RWPE2 (cell line): ENCODE measurements around the gene GAREM2.

Source experiments
- ATAC-seq: fragments of 200-7000 bp; cut with Tn5 transposase; 3 replicates; pipeline ENCODE4 v1.9.1; 2021; ENCODE audit warnings: low read depth
- DNase-seq: peaks from one replicate; pipeline ENCODE4 v3.0.0-alpha.2; 2020; ENCODE audit warnings: low spot score
- H3K27ac ChIP-seq: fragments of 450-650 bp; 2 replicates; pipeline ENCODE4 v1.5.1; 2017; ENCODE audit warnings: mild to moderate bottlenecking; ENCODE audit not compliant: poor library complexity, severe bottlenecking
- H3K27me3 ChIP-seq: fragments of 250-450 bp; sonication (Bioruptor Pico); 2 replicates; pipeline ENCODE4 v1.5.1; 2021; ENCODE audit warnings: mild to moderate bottlenecking, moderate library complexity; ENCODE audit not compliant: insufficient read depth, poor library complexity, severe bottlenecking
- H3K36me3 ChIP-seq: fragments of 250-450 bp; sonication (Bioruptor Pico); 2 replicates; pipeline ENCODE4 v1.5.1; 2020; ENCODE audit warnings: low read depth, mild to moderate bottlenecking, moderate library complexity
- H3K4me1 ChIP-seq: fragments of 250-450 bp; sonication (Bioruptor Pico); 2 replicates; pipeline ENCODE4 v1.5.1; 2021; ENCODE audit warnings: mild to moderate bottlenecking, moderate library complexity; ENCODE audit not compliant: insufficient read depth, poor library complexity, severe bottlenecking
- H3K4me3 ChIP-seq: fragments of 250-450 bp; sonication (Bioruptor Pico); 2 replicates; pipeline ENCODE4 v1.5.1; 2021; ENCODE audit warnings: mild to moderate bottlenecking, moderate library complexity; ENCODE audit not compliant: severe bottlenecking
- H3K9me3 ChIP-seq: fragments of 250-450 bp; sonication (Bioruptor Pico); 2 replicates; pipeline ENCODE4 v1.5.1; 2021; ENCODE audit warnings: mild to moderate bottlenecking, moderate library complexity; ENCODE audit not compliant: severe bottlenecking
- TF ChIP-seq, protein P1 (sequence below): fragments of 450-650 bp; IDR thresholded peaks from one replicate; pipeline ENCODE4 v1.5.1; 2017; ENCODE audit warnings: mild to moderate bottlenecking, moderate library complexity; ENCODE audit not compliant: poor library complexity, severe bottlenecking

Gene GAREM2

DNA sequence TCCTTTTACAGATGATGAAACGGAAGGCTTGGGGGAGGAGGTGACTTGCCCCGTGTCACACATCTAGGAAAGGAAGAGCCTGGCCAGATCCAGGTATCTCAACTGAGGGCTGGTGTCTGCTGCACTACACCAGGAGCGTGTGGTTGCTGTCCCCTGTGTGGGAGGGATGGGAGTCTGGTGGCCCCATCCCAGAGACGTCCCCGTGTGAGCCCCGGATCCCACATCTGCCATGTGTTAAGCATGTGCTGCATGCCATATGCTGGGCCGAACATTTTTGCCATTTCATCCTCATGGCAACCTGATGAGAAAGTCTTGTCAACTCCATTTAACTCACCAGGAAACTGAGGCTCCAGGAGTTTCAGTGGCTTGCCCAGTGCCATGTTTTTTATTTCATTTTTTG, 4.2 kb downstream of the GAREM2 start:
- H3K36me3 ChIP-seq: no peaks in the 10 kb centered on the region
- TF ChIP-seq, protein P1, sequence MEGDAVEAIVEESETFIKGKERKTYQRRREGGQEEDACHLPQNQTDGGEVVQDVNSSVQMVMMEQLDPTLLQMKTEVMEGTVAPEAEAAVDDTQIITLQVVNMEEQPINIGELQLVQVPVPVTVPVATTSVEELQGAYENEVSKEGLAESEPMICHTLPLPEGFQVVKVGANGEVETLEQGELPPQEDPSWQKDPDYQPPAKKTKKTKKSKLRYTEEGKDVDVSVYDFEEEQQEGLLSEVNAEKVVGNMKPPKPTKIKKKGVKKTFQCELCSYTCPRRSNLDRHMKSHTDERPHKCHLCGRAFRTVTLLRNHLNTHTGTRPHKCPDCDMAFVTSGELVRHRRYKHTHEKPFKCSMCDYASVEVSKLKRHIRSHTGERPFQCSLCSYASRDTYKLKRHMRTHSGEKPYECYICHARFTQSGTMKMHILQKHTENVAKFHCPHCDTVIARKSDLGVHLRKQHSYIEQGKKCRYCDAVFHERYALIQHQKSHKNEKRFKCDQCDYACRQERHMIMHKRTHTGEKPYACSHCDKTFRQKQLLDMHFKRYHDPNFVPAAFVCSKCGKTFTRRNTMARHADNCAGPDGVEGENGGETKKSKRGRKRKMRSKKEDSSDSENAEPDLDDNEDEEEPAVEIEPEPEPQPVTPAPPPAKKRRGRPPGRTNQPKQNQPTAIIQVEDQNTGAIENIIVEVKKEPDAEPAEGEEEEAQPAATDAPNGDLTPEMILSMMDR: no peak
- H3K9me3 ChIP-seq: no peaks in the 10 kb centered on the region
- H3K27ac ChIP-seq: no peak overlapping the region
- ATAC-seq (no peak), DNase-seq (no peak)
- H3K4me1 ChIP-seq: no peaks in the 10 kb centered on the region
- no peaks in the 10 kb centered on the region for H3K27me3 ChIP-seq
- no peak overlapping the region for H3K4me3 ChIP-seq

DNA sequence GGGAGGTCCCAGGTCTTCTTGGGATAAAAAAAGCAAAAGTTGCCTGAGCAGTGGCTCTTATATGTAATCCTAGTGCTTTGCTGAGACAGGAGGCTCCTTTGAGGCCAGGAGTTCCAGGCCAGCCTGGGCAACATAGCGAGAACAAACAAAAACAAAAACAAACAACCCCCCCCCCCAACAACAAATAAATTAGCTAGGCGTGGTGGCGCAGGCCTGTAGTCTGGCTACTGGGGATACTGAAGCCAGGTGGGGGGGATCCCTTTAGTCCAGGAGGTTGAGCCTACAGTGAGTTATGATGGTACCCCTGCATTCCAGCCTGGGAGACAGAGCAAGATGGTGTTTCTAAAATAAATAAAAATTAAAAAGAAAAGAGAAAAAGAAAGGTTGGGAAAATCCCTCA, 5.4 kb downstream of the GAREM2 start:
- DNase-seq: no peak
- Histone ChIP-seq H3K4me1 (no peaks in the 10 kb centered on the region), H3K27ac (no peak overlapping the region), H3K9me3 (no peaks in the 10 kb centered on the region), H3K4me3 (no peak overlapping the region), H3K36me3 (no peaks in the 10 kb centered on the region), H3K27me3 (no peaks in the 10 kb centered on the region)
- no peak for ATAC-seq
- TF ChIP-seq, protein P1: no peak

DNA sequence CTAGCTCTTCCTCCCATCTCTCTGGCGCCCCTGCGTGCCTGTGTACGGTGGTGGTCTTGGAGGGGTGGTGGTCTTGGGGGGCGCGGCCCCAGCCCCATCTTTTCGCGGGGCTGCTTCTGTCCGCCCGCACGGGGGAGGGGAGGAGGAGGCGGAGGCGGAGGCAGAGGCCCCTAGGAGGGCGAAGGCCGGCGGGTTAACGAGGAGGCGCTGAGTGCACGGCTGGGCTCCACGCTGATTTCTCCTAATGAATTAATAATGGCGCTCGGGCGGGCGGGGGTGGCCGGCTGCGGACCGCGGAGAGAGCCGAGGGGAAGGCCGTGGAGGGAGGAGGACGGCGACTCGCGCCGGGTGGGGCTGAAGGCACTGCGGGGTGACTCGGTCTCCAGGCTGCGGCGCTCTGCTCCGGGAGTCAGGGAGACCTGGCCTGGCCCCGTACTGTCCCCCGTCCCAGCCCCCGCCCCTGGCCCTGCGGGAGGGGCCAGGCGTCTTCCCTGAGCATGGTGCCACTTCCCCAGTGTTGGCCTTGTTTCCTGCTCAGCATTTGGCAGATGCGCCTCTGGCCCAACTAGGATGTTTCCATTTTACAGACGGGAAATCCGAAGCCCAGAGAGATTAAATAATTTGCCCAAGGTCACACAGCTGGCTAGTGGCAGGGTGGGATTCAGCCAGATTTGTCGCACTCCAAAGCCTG, 6.0 kb downstream of the GAREM2 start:
- peak; percentile 40 for ATAC-seq
- no peaks in the 10 kb centered on the region for H3K36me3 ChIP-seq
- H3K27me3 ChIP-seq: no peaks in the 10 kb centered on the region
- TF ChIP-seq, protein P1: no peak
- no peaks in the 10 kb centered on the region for H3K4me1 ChIP-seq
- no peaks in the 10 kb centered on the region for H3K9me3 ChIP-seq
- no peak overlapping the region for H3K27ac ChIP-seq
- DNase-seq: no peak
- peak overlapping the region; percentile 29 for H3K4me3 ChIP-seq

DNA sequence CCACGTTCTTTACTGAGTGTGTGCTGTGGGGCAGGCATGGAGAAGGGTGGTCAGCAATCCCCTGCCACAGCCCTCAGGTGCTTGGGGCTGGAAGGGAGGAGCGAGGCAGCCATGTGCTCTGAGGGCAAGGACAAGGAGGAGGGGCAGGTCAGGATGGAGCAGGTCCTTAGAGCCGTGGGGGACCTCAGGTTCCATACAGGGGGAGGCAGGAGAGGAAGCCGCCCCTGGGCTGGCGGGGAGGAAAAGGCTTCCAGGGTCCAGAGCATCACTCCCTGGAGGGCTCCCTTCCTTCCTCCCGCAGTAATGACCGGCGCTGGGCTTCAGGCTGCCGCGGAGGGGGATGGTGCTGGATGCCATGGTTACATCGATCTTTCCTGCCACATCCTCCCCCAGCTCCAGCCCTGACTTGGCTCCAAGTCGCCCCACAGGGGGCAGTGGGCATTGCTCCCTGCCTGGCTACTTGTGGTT, 6.6 kb downstream of the GAREM2 start:
- Histone ChIP-seq H3K27ac (no peak overlapping the region), H3K27me3 (no peaks in the 10 kb centered on the region)

DNA sequence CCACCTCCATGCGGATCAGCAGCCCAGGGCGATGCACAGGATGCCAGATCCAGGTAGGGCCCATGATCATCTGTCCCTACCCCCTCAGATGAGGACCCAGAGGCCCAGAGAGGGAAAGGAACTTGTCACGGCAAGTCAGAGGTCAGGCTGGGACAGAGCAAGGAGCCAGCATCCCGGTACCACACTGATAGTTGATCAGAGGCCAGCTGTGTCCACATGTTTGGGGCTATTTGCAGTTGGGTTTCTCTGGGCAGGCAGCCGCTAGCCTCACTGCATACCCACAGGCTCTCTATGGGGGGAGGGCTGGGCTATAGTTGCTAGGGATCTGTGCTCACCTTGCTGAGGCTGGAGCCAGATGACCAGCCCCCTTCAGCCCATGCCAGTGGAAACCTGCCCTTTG, 9.6 kb downstream of the GAREM2 start:
- Histone ChIP-seq H3K4me1 (no peaks in the 10 kb centered on the region), H3K27me3 (no peaks in the 10 kb centered on the region), H3K36me3 (no peaks in the 10 kb centered on the region), H3K9me3 (no peaks in the 10 kb centered on the region), H3K4me3 (no peak overlapping the region), H3K27ac (no peak overlapping the region)
- TF ChIP-seq, protein P1: no peak
- ATAC-seq: no peak
- DNase-seq: no peak

More for the DNA sequence above, 6.6 kb downstream of the GAREM2 start:
- H3K9me3 ChIP-seq: no peaks in the 10 kb centered on the region
- TF ChIP-seq, protein P1: no peak
- no peaks in the 10 kb centered on the region for H3K36me3 ChIP-seq
- no peak overlapping the region for H3K4me3 ChIP-seq
- no peak for DNase-seq
- ATAC-seq: no peak
- H3K4me1 ChIP-seq: no peaks in the 10 kb centered on the region
